SK-N-SH (cell line): ENCODE results near the gene AGK. TPM values are rescaled to one million over a fixed set of nuclear protein-coding genes. Genes with fewer than 3 reads are reported as not detected.
A peak's percentile ranks its signal among the peaks of the same experiment; 100 is the strongest.

Source experiments
- CTCF ChIA-PET: fragments of 300-600, 350-600 bp; formaldehyde crosslinking; extraction: SDS; loops from one replicate; lab custom pipeline; 2021; lab: Yijun Ruan, JAX
- POLR2A ChIA-PET: fragments of 350-600 bp; sonication (Branson Sonifier 250); formaldehyde crosslinking; extraction: SDS; loops from one replicate; lab custom pipeline; 2020; ENCODE audit warnings: antibody characterized with exemption, inconsistent platforms; lab: Yijun Ruan, JAX
- DNase-seq: peaks from one replicate; pipeline ENCODE4 v3.0.0; 2012
- H2AFZ ChIP-seq: fragments of 200-600 bp; sonication (generic); 2 replicates; pipeline ENCODE4 v1.8.1; 2016; ENCODE audit warnings: antibody characterized with exemption, mild to moderate bottlenecking, low read depth
- H3F3A ChIP-seq: fragments of 200-600 bp; sonication (generic); replicated peaks from 2 replicates; pipeline ENCODE3; 2016; ENCODE audit warnings: antibody characterized with exemption, mild to moderate bottlenecking; ENCODE audit not compliant: insufficient read depth
- H3K27ac ChIP-seq, 2 experiments: fragments of 200-500 bp in 1 of 2; fragments of 200-600 bp in 1 of 2; sonication (Bioruptor generic) in 1 of 2; sonication (generic), shearing (Covaris generic) in 1 of 2; 2 replicates each; pipeline versions ENCODE4 v1.5.1 to v1.6.1; 2014 to 2016; ENCODE audit warnings: low read depth in 2 of 2, inconsistent platforms in 1 of 2, low read length in 1 of 2, mild to moderate bottlenecking in 1 of 2, mixed read lengths in 1 of 2
- H3K27me3 ChIP-seq: fragments of 200-600 bp; sonication (generic), shearing (Covaris generic); 2 replicates; pipeline ENCODE4 v1.6.1; 2016; ENCODE audit warnings: mixed run types; ENCODE audit not compliant: insufficient read depth
- H3K36me3 ChIP-seq, 2 experiments: fragments of 200-500 bp in 1 of 2; fragments of 200-600 bp in 1 of 2; sonication (Bioruptor generic) in 1 of 2; sonication (generic) in 1 of 2; replicated peaks in 1 of 2; 2 replicates each; pipeline versions ENCODE3 to v1.5.1; 2014 to 2016; ENCODE audit warnings: low read length in 1 of 2, mild to moderate bottlenecking in 1 of 2; ENCODE audit not compliant: insufficient read depth in 2 of 2, control insufficient read depth in 1 of 2
- H3K4me1 ChIP-seq, 2 experiments: fragments of 200-500 bp in 1 of 2; fragments of 200-600 bp in 1 of 2; sonication (Bioruptor generic) in 1 of 2; sonication (generic), shearing (Covaris generic) in 1 of 2; 2 replicates each; pipeline versions ENCODE4 v1.5.1 to v1.6.1; 2014 to 2016; ENCODE audit warnings: low read depth in 1 of 2, low read length in 1 of 2, mixed run types in 1 of 2; ENCODE audit not compliant: insufficient read depth in 2 of 2, control insufficient read depth in 1 of 2
- H3K4me2 ChIP-seq: fragments of 200-600 bp; sonication (generic), shearing (Covaris generic); 2 replicates; pipeline ENCODE4 v1.6.1; 2017; ENCODE audit warnings: mixed run types
- H3K4me3 ChIP-seq, 2 experiments: fragments of 200-500 bp in 1 of 2; fragments of 200-600 bp in 1 of 2; sonication (Bioruptor generic) in 1 of 2; sonication (generic), shearing (Covaris generic) in 1 of 2; 2 replicates each; pipeline versions ENCODE4 v1.5.1 to v1.8.1; 2014 to 2016; ENCODE audit warnings: low read depth in 2 of 2, inconsistent platforms in 1 of 2, low read length in 1 of 2, mild to moderate bottlenecking in 1 of 2, mixed read lengths in 1 of 2, moderate library complexity in 1 of 2
- H3K79me2 ChIP-seq: fragments of 200-600 bp; sonication (generic); 2 replicates; pipeline ENCODE4 v1.8.1; 2017; ENCODE audit warnings: mild to moderate bottlenecking; ENCODE audit not compliant: insufficient read depth
- H3K9ac ChIP-seq: fragments of 200-600 bp; sonication (generic); 2 replicates; pipeline ENCODE4 v1.6.1; 2017; ENCODE audit warnings: mixed run types
- H3K9me2 ChIP-seq: fragments of 200-600 bp; sonication (generic); 2 replicates; pipeline ENCODE4 v1.6.1; 2017; ENCODE audit warnings: mixed run types
- H3K9me3 ChIP-seq: fragments of 200-600 bp; sonication (generic); 2 replicates; pipeline ENCODE4 v1.6.1; 2017; ENCODE audit warnings: mixed run types, mild to moderate bottlenecking, moderate library complexity
- H4K20me1 ChIP-seq: fragments of 200-600 bp; sonication (generic); 2 replicates; pipeline ENCODE4 v1.6.1; 2017; ENCODE audit warnings: mild to moderate bottlenecking, mixed run types; ENCODE audit not compliant: insufficient read depth
- FOSL2 ChIP-seq: IDR thresholded peaks from 2 replicates; pipeline ENCODE4 v1.4.0; 2012; ENCODE audit warnings: low read depth, mild to moderate bottlenecking, moderate library complexity, borderline replicate concordance
- RAD21 ChIP-seq: IDR thresholded peaks from 2 replicates; pipeline ENCODE4 v1.6.1; 2012; ENCODE audit warnings: mild to moderate bottlenecking, low read length
- WGBS: methylation state at CpG from one replicate; pipeline ENCODE4 v1.1.6; 2017; ENCODE audit warnings: low lambda C conversion rate; 5-methylcytosine and 5-hydroxymethylcytosine counted together
- polyA plus RNA-seq, 3 experiments: library from polyadenylated mRNA; depleted of rRNA; stranded (reverse); fragments of >200 nt; gene quantifications; 2 replicates each; pipeline ENCODE4 v1.2.3, GENCODE V29; 2012

AGK gene
- polyA plus RNA-seq, 1 of the 3 experiments (the other 2 are of a cell fraction) = 45.7 TPM

- DNase-seq = no peak
- Histone ChIP-seq H4K20me1 (0 out of 2 replicates have a peak, but pooled peaks cover 4% of the 10 kb centered on the region), H3K4me1 (peaks cover 0 to 11% of the 10 kb centered on the region in 2 experiments; a peak in 2 of 4 replicates), H3K9ac (no peak overlapping the region), H3K36me3 (no peaks in the 10 kb centered on the region), H3K4me2 (peak overlapping the region; percentile 3), H2AFZ (peak overlapping the region; percentile 39; the same call in 1 of the 2 replicates), H3K27me3 (no peaks in the 10 kb centered on the region), H3K4me3 (no peak overlapping the region), H3K79me2 (peaks cover 11% of the 10 kb centered on the region), H3K27ac (peak overlapping the region in 1 of 2 experiments; percentile 42; a peak in 2 of 4 replicates), H3K9me2 (no peaks in the 10 kb centered on the region), H3K9me3 (no peaks in the 10 kb centered on the region), H3F3A (peaks cover 4% of the 10 kb centered on the region)
- no peak for TF ChIP-seq RAD21
- peak; percentile 17; the same call in 1 of the 2 replicates for TF ChIP-seq FOSL2
- POLR2A ChIA-PET = no interaction called here
- CTCF ChIA-PET = interaction anchor here (1.0 to 1.7 kb wide), 3 partner anchors 13 to 55 kb away, joined by 3 to 4 read pairs (median 4); no protein-coding TSS in a partner anchor
- WGBS = 58% methylated on average over 5 of the region's 5 CpGs
Observed at GRCh38 chr7:141704741-141705140, 153.5 kb downstream of the AGK start.

Other genes starting within 250 kb of the AGK start
- gene DENND11, start 150.8 kb downstream of the AGK start, polyA plus RNA-seq (2012; rRNA removed) = 5.5 and 8.0 TPM in 2 replicates
- gene WEE2, start 156.9 kb downstream of the AGK start, polyA plus RNA-seq (2012; rRNA removed) = not detected in 2 replicates
- gene SSBP1, start 186.9 kb downstream of the AGK start, polyA plus RNA-seq (2012; rRNA removed) = 191 and 212 TPM in 2 replicates
- not detected in 2 replicates for gene TAS2R3, start 212.7 kb downstream of the AGK start, polyA plus RNA-seq (2012; rRNA removed)
- gene TAS2R4, start 225.3 kb downstream of the AGK start, polyA plus RNA-seq (2012; rRNA removed) = 0.18 and 0.19 TPM in 2 replicates
- gene TAS2R5, start 238.8 kb downstream of the AGK start, polyA plus RNA-seq (2012; rRNA removed) = 0.43 and 0.75 TPM in 2 replicates